HS-5 (cell line): ENCODE measurements around the gene SDF4.
"Not testable (repeated sequence)": the region's sequence is repeated elsewhere in the genome, so short reads cannot be mapped to it uniquely, and the experiment has no call there.

Experiments used
- DNase-seq: peaks from one replicate; pipeline ENCODE4 v3.0.0-alpha.2; 2012; ENCODE audit warnings: low read depth

SDF4 gene

DNA sequence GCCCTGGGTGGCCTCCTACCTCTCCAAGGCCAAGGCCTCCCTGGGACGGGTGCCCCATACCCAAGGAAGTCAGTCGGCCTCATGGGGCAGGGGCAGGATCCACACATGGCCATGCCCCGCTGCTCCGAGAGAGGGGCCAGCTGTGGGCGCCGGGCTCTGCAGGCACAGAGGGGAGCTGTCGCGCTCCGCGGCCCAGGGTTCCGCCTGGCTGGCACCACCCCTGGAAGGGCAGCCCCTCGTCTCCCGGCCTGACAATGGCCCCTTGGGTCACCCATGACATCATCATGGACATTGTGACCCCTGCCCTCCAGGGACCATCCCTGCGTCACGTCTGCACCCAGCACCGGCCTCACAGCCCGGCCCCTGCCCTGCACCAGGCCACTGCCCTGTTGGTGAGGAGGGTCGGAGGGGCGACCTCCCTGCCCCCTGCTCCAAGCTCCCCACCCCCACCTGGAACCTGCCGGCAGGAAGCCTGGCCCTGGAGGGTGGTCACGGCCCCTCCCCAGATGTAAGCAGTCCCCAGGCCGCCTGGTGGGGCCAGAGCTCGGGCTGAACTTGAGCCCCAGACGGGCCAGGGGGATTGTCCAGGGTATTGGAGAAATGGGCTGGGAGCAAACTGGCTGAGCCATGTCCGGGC lies 52.3 kb downstream of the SDF4 start:
- DNase-seq: no peak

DNA sequence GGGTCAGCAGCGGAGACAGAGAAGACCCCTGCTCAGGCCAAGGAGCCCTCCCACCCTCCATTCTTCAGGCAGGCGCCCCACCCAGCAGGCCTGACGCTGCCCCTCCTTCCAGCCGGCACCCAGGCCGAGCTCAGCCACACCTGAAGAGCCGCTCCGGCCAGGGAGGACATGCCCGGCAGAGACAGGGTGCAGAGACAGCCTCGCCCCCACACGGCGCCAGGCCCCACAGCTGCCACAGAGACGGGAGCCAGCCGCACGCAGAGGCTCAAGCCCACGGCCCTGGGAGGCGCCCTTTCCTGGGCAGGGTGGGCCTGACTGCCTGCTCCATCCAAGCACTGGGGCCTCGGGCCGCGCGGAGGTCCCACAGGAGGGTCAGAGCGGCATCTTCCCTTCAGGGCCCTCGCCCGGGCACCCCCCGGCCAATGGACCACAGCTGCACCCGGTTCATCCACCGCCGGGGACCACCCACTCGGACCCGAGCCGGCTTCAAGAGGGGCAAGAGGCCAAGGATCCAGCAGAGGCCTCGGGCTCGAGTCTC lies 52.9 kb downstream of the SDF4 start:
- DNase-seq: no peak

DNA sequence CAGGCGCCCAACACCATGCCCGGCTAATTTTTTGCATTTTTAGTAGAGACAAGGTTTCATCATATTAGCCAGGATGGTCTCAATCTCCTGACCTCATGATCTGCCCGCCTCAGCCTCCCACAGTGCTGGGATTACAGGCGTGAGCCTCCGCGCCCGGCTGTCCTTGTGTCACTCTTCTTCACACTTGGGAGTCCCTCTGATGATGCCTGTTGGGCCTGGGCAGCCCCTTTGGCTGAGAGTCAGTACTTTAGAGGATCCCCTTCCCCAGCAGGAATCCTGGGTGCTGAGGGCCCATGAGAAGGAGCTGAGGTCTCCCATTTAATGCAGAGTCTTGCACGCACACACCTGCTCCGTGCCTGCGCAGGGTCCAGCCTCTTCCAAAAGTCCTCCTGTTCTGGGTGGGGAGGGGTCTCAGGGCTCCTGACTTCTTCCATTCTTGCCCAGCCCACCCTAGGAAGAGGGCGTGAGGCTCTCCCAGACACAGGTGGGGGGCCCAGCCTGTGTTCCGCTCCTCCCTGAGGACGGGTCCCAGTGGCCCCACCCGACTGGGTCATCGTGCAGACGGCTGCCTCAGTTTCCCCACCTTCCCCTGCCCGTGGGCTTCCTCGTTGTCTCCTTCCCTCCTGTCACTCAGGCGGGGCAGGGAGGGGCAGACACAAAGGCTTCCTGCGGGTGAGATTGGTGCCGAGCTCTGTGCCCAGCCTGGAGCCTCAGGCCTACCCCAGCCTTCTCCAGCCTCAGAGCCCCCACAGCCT lies 54.2 kb downstream of the SDF4 start:
- no peak for DNase-seq

DNA sequence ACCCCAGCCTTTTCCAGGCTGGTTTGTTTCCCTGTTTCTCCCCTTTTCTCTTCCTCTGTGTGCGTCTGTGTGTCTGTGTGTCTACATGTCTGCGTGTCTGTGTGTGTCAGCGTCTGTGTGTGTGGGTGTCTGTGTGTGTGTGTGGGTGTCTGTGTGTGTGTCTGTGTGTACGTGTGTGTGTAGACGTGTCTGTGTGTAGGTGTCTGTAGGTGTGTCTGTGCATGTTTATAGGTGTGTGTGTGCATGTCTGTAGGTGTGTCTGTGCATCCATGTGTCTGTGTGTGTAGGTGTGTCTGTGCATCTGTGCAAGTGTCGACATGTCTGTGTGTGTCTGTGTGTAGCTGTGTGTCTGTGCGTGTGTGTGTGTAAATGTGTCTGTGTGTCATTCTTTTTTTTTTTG lies 54.9 kb downstream of the SDF4 start:
- no peak for DNase-seq

DNA sequence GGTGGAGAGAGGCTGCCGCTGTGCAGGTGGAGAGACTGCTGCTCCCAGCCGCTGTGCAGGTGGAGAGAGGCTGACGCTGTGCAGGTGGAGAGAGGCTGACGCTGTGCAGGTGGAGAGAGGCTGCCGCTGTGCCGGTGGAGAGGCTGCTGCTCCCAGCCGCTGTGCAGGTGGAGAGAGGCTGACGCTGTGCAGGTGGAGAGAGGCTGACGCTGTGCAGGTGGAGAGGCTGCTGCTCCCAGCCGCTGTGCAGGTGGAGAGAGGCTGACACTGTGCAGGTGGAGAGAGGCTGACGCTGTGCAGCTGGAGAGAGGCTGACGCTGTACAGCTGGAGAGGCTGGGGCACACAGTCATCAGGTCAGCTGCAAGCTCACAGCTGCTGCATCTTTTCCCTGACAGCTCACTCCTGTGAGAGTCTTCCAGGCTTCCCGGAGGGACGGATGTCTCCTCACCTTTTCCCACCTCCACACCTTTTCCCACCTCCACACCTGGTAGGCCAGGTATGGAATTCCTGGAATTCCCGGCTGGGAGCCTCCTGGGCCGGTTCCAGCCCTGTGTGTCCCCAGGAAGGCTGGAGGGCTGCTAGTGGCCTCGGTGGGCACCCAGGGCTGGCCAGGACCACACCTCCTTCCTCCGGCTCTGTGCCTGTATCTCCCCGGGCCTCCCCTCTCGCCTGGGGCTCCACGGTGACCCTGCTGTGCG lies 55.6 kb downstream of the SDF4 start:
- DNase-seq: not testable (repeated sequence)

DNA sequence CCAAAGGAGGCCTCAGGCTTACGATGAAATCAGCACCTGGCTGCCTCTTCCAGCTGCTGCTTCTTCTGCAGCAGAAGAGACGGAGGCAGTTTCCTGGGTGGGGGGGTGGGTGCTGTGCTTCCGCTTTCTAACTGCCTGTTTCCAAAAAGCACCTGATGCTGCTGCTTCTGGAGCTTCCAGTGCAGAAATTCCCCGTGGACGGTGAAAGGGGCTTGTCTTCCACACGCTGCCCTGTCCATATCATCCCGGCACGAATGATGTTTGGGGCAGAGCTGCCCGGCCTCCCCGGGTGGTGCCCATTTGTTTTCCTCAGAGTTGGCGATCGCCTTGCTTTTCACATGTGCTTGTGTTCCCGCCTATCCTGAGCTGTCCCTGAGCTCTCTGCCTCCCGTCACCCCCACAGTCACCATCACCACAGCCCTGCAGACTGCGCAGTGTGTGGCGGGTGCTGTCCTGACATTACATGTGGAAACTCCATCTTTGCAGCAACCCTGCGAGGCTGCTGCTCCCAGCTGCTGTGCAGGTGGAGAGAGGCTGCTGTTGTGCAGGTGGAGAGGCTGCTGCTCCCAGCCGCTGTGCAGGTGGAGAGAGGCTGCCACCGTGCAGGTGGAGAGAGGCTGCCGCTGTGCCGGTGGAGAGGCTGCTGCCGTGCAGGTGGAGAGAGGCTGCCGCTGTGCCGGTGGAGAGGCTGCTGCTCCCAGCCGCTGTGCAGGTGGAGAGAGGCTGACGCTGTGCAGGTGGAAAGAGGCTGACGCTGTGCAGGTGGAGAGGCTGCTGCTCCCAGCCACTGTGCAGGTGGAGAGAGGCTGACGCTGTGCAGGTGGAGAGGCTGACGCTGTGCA lies 56.4 kb downstream of the SDF4 start:
- no peak for DNase-seq

DNA sequence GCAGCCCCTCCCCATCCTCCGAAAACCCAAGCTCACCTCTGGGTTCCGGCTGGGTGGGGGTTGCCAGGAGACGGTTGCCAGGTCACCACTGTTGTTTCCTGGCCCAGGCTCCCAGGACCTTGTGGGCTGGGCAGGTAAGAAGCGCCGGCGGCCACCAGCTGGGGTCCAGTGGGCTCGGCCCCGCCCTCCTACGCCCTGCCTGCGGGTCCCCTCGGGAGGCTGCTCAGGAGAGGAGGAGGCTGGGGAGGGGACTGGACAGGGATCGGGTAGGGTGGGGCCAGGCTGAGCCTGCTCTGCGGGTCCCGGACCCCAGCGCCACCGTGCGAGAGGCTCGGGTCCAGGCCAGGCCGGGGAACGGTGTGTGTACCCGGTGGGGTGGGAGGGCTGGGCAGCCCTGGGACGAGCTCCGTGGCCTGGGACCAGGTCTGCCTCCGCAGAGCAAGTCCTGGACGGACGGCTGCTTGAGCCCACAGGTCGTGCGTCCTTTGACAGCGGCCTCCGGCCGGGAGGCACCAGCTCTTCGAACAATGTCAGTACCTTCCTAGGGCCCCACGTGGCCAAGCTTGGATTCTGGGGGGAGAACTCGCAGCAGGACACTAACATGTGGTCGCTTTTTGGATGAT lies 57.9 kb downstream of the SDF4 start, which contains the start of gene TTLL10:
TSS of gene TTLL10 (plus strand) at position 88 of the 623 bp plus-strand sequence. CDS start 5,336 bp downstream, outside the sequence.
- DNase-seq: no peak

DNA sequence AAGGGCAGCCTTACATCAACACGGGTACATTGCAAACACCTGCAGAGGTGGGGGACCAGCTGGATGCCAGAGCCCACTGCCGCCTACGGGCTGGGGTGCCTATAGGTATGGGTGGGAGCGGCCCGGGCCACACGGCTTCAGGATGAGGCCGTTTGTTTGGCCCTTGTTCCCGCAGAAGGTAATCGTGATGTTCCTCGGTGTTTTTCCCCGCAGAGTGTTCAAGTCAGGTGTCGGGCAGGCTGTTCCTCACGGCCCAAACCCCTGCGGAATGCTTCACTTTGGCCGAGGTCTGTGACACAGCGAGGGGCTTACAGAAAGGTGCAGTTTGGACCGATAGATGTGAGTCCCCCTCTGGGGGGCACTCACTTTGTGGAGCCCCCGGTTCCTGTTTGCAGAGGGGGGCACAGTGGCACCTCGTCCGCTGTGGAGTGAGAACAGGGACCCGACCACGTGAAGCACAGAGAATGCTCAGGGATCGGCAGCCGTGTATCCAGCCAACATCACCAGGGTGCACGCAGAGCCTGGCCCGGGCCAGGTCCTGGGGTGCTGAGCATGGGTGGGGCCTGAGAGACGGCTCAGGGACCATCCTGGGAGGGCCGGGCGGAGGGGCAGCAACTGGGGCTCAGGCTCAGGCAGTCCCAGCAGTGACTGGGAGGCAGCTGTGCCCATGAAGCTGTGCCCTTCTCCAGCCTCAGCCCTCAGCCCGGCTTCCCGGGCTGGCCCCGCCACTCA lies 58.6 kb downstream of the SDF4 start:
- no peak for DNase-seq

DNA sequence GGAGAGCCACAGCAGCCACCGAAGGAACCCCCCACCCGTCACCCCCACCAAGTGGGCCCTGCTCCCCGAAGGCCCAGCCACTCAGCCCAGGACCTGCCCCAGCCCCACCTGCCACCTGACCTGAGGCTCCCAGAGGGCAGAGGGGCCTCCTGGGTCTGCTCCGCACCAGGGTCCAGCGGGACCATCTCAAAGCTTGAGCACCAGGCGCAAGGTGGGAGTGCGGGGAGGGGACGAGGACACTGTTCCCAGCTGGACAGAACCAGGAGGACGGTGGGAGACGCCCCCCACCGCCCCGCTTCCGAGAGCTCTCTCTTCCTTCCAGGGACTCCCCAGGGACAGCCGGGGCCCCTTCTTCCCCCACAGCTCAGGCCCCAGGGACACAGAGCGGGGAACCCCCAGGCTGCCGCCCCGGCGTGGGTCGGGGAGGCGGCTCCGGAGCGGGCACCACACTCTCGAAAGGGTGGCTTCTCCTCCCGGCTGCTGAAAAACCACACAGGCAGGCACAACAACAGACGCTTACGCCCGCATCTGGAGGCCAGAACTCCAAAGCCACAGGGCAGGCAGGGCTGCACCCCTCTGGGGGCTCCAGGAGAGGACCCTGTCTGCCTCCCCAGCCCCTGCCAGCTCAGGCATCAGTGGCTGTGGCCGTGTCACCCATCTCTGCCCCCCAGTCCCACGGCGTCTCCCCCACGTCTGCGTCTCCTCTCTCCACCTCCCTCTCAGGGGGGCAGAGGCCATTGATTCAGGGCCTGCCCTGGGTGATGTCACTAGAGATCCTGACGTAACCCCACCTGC lies 60.1 kb downstream of the SDF4 start:
- no peak for DNase-seq

DNA sequence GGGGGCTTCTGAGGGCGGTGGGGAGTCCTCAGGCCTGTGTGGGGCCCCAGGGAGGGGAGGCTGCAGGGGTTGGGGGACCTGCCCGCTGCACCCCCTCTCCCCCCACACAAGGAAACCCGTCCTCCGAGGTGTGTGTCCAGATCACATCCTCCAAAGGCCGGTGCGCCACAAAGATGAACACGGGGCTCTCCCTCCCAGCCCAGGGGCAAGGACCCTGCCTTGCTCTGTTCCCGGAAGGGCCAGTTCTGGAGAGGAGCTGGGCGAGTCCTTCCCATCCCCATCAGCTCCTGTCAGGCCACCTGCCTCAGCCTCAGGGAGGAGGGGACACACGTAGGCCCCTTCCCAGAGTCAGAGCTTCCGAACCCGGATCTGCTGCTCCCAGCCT lies 60.6 kb downstream of the SDF4 start:
- no peak for DNase-seq

GRCh38 chr1:1170215-1171091 lies 61.3 kb downstream of the SDF4 start:
- no peak for DNase-seq

DNA sequence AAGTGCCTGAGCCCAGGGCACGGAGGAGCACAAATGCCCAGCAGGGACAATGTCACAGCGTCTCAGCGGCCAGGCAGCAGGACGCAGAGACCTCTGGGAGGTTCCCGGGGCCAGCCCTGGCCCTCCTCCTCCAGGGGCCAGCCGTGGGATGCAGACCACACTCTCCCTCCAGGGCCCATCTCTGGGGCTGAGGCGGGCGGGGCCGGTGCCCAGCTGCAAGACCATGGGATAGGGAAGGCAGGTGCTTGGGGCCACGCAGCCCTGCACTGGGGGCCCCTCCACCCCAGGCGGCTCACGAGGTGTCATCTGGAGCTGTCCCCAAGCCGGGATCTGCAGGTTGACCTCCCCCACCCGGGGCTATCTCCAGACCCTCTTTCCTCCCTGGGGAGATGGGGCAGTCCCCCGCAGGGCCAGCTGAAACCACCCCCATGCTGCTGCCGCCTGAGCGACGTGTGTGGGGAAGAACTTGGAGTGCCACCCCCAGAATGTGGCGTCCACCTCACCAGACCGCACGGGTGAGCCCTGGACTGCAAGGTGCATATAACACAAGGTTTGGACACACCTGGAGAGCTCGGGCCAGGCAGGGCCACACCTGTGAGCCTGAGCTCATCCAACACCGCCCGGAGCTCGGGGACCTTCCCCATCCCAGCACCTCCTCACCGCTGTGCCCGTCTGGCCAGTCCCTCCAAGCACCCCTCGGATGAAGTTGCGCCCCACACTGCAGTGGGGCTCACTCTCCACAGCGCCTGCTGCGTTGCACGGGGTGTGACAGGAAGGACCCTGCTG lies 62.2 kb downstream of the SDF4 start:
- no peak for DNase-seq

DNA sequence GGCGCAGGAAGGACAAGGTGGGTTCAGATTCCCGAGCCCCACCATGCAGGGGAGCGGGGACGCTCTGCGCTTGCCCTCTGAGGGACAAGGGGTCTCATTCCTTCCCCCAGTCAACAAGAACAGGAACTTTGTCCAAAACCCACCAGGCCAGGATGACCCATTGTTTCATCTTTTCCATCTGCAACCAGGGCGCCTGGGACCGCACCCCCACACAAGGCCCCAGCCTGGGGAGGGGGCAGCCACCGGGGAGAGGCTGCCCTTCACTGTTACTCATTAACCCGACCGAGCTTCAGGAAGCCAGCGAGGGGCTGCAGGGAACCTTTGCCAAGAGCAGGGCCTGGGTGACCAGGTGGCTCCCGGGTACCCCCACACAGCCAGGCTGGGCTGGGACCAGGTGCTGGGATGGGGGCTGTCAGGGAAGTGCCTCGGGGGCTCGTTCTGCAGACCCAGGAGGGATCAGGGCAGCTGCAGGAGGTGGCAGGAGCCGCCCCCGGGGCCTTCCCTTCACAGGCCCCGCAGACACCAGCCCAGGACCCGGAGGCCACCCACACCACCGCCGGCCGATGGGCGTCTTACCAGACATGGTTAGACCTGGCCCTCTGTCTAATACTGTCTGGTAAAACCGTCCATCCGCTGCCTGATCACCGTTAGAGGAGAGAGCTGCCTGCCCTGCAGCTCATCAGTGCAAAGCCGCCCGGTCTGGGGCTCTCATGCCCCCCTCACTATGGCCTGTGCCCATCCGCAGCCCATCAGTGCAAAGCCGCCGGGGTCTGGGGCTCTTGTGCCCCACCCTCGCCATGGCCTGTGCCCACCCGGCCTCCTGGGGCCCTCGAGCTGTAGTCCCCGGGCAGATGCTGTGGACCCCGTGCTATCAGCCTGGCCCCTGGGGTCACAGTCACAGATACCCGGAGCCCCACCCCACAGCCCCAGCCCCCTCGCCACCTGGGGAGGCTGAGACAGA lies 63.1 kb downstream of the SDF4 start:
- DNase-seq: no peak

GRCh38 chr1:1167841-1168450 lies 63.9 kb downstream of the SDF4 start:
- DNase-seq: no peak

DNA sequence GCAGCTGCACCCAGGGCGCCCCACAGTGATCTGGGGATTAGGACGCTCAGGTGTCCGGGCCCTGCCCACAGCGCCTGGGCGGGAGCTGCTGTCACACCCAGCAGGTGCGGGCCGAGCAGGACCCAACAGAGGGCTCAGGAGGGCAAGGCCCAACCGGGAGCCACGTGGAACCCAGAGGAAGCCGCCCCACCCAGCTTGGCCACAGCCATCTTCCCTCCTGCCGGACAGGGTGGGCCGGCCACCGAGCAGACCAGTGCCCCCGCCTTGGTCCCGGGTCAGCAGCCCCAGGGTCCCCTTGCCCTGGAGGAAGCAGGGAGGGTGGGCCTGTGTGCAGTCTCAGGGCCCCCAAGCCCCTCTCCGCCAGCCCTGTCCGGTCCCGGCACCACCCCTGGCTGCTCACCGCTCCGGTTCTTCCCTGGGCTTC lies 64.4 kb downstream of the SDF4 start:
- DNase-seq: no peak
